H1 (cell line): ENCODE data around the gene LCORL. TPM values are rescaled to one million over a fixed set of nuclear protein-coding genes. Genes with fewer than 3 reads are reported as not detected.

Experiments used
- CTCF ChIA-PET: fragments of 300-600 bp; sonication (Branson Sonifier 250); formaldehyde crosslinking; loops from one replicate; lab custom pipeline; 2021; ENCODE audit not compliant: partially characterized antibody; lab: Charles Lee
- POLR2A ChIA-PET: fragments of 300-600 bp; sonication (Branson Sonifier 250); formaldehyde crosslinking; loops from one replicate; lab custom pipeline; 2021; ENCODE audit warnings: inconsistent platforms; ENCODE audit not compliant: partially characterized antibody; lab: Charles Lee
- DNase-seq, 2 experiments: peaks; one replicate each; pipeline versions ENCODE4 v3.0.0 to v3.0.0-alpha.2; 2010 to 2022; ENCODE audit warnings: low spot score in 2 of 2, low read depth in 1 of 2, mixed read lengths in 1 of 2
- FAIRE-seq: peaks from 2 replicates; lab custom pipeline; 2011; peaks lifted over from hg19 to GRCh38; lab: Jason Lieb, UNC
- H2AFZ ChIP-seq: 2 replicates; pipeline ENCODE4 v1.8.1; 2012; ENCODE audit warnings: low read length, inconsistent platforms
- H2AK5ac ChIP-seq: 2 replicates; pipeline ENCODE4 v1.6.1; 2013; ENCODE audit warnings: low read depth, low read length
- H2BK120ac ChIP-seq: replicated peaks from 2 replicates; pipeline ENCODE3; 2013; ENCODE audit warnings: low read depth, low read length, inconsistent platforms
- H2BK12ac ChIP-seq: 2 replicates; pipeline ENCODE4 v1.6.1; 2013; ENCODE audit warnings: low read depth, low read length
- H2BK15ac ChIP-seq: 2 replicates; pipeline ENCODE4 v1.6.1; 2013; ENCODE audit warnings: low read length
- H2BK20ac ChIP-seq: 2 replicates; pipeline ENCODE4 v1.6.1; 2013; ENCODE audit warnings: low read length
- H2BK5ac ChIP-seq: 2 replicates; pipeline ENCODE4 v1.6.1; 2013; ENCODE audit warnings: low read depth, low read length
- H3K14ac ChIP-seq: 2 replicates; pipeline ENCODE4 v1.6.1; 2013; ENCODE audit warnings: inconsistent platforms; ENCODE audit not compliant: insufficient read length
- H3K18ac ChIP-seq: 2 replicates; pipeline ENCODE4 v1.6.1; 2013; ENCODE audit warnings: low read length; ENCODE audit errors: extremely low read depth
- H3K23ac ChIP-seq: 2 replicates; pipeline ENCODE4 v1.6.1; 2013; ENCODE audit warnings: inconsistent platforms; ENCODE audit not compliant: insufficient read length
- H3K23me2 ChIP-seq: 2 replicates; pipeline ENCODE4 v1.6.1; 2013; ENCODE audit warnings: low read depth, low read length
- H3K27ac ChIP-seq: 2 replicates; pipeline ENCODE4 v1.6.1; 2011; ENCODE audit warnings: low read depth, low read length, inconsistent platforms
- H3K27me3 ChIP-seq, 4 experiments: replicated peaks in 1 of 4; 1 replicate in 1 of 4; 2 replicates in 3 of 4; pipeline versions ENCODE4 v1.6.1 to v1.8.1; 2011 to 2013; ENCODE audit warnings: low read length in 3 of 4, mild to moderate bottlenecking in 3 of 4, inconsistent platforms in 2 of 4, mixed read lengths in 2 of 4, moderate library complexity in 1 of 4; ENCODE audit not compliant: control insufficient read depth in 3 of 4, insufficient read depth in 3 of 4; ENCODE audit errors: extremely low read depth in 1 of 4
- H3K36me3 ChIP-seq, 4 experiments: 2 replicates each; pipeline versions ENCODE4 v1.6.1 to v1.8.1; 2011 to 2013; ENCODE audit warnings: mild to moderate bottlenecking in 4 of 4, low read length in 3 of 4, moderate library complexity in 2 of 4, control low read depth in 1 of 4, inconsistent platforms in 1 of 4; ENCODE audit not compliant: insufficient read depth in 4 of 4, control insufficient read depth in 2 of 4
- H3K4ac ChIP-seq: replicated peaks from 2 replicates; pipeline ENCODE3; 2013; ENCODE audit warnings: low read length, low read depth, mixed read lengths, inconsistent platforms; ENCODE audit not compliant: insufficient read length
- H3K4me1 ChIP-seq, 4 experiments: replicated peaks in 1 of 4; 1 replicate in 1 of 4; 2 replicates in 3 of 4; pipeline versions ENCODE4 v1.6.1 to v1.8.1; 2011 to 2013; ENCODE audit warnings: low read length in 3 of 4, inconsistent platforms in 2 of 4, mixed read lengths in 1 of 4; ENCODE audit not compliant: insufficient read depth in 4 of 4, control insufficient read depth in 3 of 4
- H3K4me2 ChIP-seq, 2 experiments: 2 replicates each; pipeline versions ENCODE4 v1.6.1 to v1.8.1; 2011 to 2013; ENCODE audit warnings: low read depth in 2 of 2, low read length in 2 of 2, control low read depth in 1 of 2, inconsistent platforms in 1 of 2, mild to moderate bottlenecking in 1 of 2; ENCODE audit not compliant: insufficient read depth in 1 of 2
- H3K4me3 ChIP-seq, 4 experiments: fragments of 200-600, 300-600 bp in 1 of 4; sonication (generic), shearing (Covaris generic), sonication (Bioruptor Twin) in 1 of 4; 2 replicates each; pipeline versions ENCODE4 v1.5.1 to v1.8.1; 2011 to 2016; ENCODE audit warnings: low read length in 4 of 4, low read depth in 3 of 4, control low read depth in 2 of 4, inconsistent platforms in 2 of 4, mild to moderate bottlenecking in 2 of 4, mixed read lengths in 1 of 4, moderate library complexity in 1 of 4; ENCODE audit not compliant: insufficient read depth in 2 of 4; ENCODE audit errors: extremely low read depth in 1 of 4
- H3K56ac ChIP-seq: replicated peaks from 2 replicates; pipeline ENCODE3; 2013; ENCODE audit warnings: low read depth, mild to moderate bottlenecking, mixed read lengths, low read length, inconsistent platforms; ENCODE audit not compliant: insufficient read length
- H3K79me1 ChIP-seq: 2 replicates; pipeline ENCODE4 v1.6.1; 2013; ENCODE audit warnings: low read depth, low read length, control low read depth
- H3K79me2 ChIP-seq, 2 experiments: 2 replicates each; pipeline versions ENCODE4 v1.6.1 to v1.8.1; 2012 to 2013; ENCODE audit warnings: low read length in 2 of 2, mild to moderate bottlenecking in 2 of 2, inconsistent platforms in 1 of 2; ENCODE audit not compliant: insufficient read depth in 2 of 2, control insufficient read depth in 1 of 2
- H3K9ac ChIP-seq, 4 experiments: replicated peaks in 1 of 4; 1 replicate in 1 of 4; 2 replicates in 3 of 4; pipeline versions ENCODE4 v1.6.1 to v1.8.1; 2011 to 2013; ENCODE audit warnings: low read depth in 3 of 4, low read length in 3 of 4, control low read depth in 2 of 4, mild to moderate bottlenecking in 2 of 4, moderate library complexity in 2 of 4, inconsistent platforms in 1 of 4; ENCODE audit errors: extremely low read depth in 1 of 4
- H3K9me3 ChIP-seq, 2 experiments: 2 replicates each; pipeline versions ENCODE4 v1.6.1 to v1.8.1; 2012 to 2013; ENCODE audit warnings: mild to moderate bottlenecking in 2 of 2, moderate library complexity in 2 of 2, control low read depth in 1 of 2, inconsistent platforms in 1 of 2, low read depth in 1 of 2, low read length in 1 of 2, mixed read lengths in 1 of 2; ENCODE audit not compliant: insufficient read depth in 2 of 2
- H4K20me1 ChIP-seq, 2 experiments: replicated peaks in 1 of 2; 2 replicates each; pipeline versions ENCODE3 to v1.8.1; 2011 to 2013; ENCODE audit warnings: inconsistent platforms in 2 of 2, low read length in 2 of 2, mild to moderate bottlenecking in 1 of 2; ENCODE audit not compliant: insufficient read depth in 2 of 2, control insufficient read depth in 1 of 2
- H4K5ac ChIP-seq: 2 replicates; pipeline ENCODE4 v1.6.1; 2013; ENCODE audit warnings: low read length, low read depth, mixed read lengths, inconsistent platforms; ENCODE audit not compliant: insufficient read length
- H4K8ac ChIP-seq: 2 replicates; pipeline ENCODE4 v1.8.0; 2013; ENCODE audit warnings: mild to moderate bottlenecking, moderate library complexity, low read length, inconsistent platforms; ENCODE audit not compliant: insufficient read depth; ENCODE audit errors: extremely low read depth
- H4K91ac ChIP-seq: replicated peaks from 2 replicates; pipeline ENCODE3; 2013; ENCODE audit warnings: low read length, mixed read lengths, inconsistent platforms; ENCODE audit not compliant: insufficient read length
- CTCF ChIP-seq, 3 experiments: IDR thresholded peaks; 1 replicate in 2 of 3; 2 replicates in 1 of 3; pipeline versions ENCODE4 v1.5.1 to v1.6.1; 2011; ENCODE audit warnings: low read length in 3 of 3, mild to moderate bottlenecking in 3 of 3, inconsistent platforms in 2 of 3, low read depth in 1 of 3, moderate library complexity in 1 of 3; ENCODE audit not compliant: insufficient read depth in 1 of 3; ENCODE audit errors: control extremely low read depth in 1 of 3
- TBP ChIP-seq: IDR thresholded peaks from 2 replicates; pipeline ENCODE4 v1.6.1; 2011; ENCODE audit warnings: low read depth, low read length, improper control_type of control experiment
- WGBS, 2 experiments: shearing (Covaris generic) in 1 of 2; methylation state at CpG; one replicate each; pipeline versions ENCODE4 v1.1.6 to v1.1.7; 2013 to 2015; ENCODE audit warnings: low lambda C conversion rate in 2 of 2, mixed read lengths in 2 of 2, inconsistent platforms in 1 of 2, low coverage in 1 of 2, missing lambda C conversion rate in 1 of 2; ENCODE audit not compliant: insufficient replicate concordance in 2 of 2, insufficient coverage in 1 of 2, insufficient read length in 1 of 2; ENCODE audit errors: extremely low coverage in 1 of 2, missing lambda C conversion rate in 1 of 2; 5-methylcytosine and 5-hydroxymethylcytosine counted together
- polyA plus RNA-seq, 7 experiments: library from polyadenylated mRNA; depleted of rRNA in 3 of 7; stranded (reverse) in 5 of 7; unstranded in 2 of 7; fragments of >200 nt in 5 of 7; fragments of 200-250 nt in 2 of 7; gene quantifications; 1 replicate in 5 of 7; 2 replicates in 1 of 7; 4 replicates in 1 of 7; pipeline versions ENCODE4 v1.2.1 to v1.2.3, GENCODE V29; 2011 to 2013; ENCODE audit warnings: missing spikeins in 2 of 7, mixed read lengths in 2 of 7
- total RNA-seq: library from RNA; stranded (reverse); fragmentation: NEBNext Ultra II Directional; extraction: Animal tissue kit (Norgen Biotek cat#: 25700); gene quantifications from 2 replicates; pipeline ENCODE4 v1.2.1, GENCODE V29; 2021

Gene LCORL
- total and polyA plus RNA-seq, 2 of the 8 experiments (the other 6 are each of a cell fraction or from before 2014, with no cell fraction given) = 2.2 to 19.2 TPM

GRCh38 chr4:18042754-18043153 is 21.2 kb upstream of the LCORL start:
- no peak overlapping the region for H2AFZ ChIP-seq
- WGBS, 2 experiments = 64% methylated on average over 2 of the region's 2 CpGs; no CpG with 5 or more reads in 1 of the 2 experiments
- H3K79me2 ChIP-seq = no peaks in the 10 kb centered on the region
- FAIRE-seq (peak; percentile 63), DNase-seq (no peak)
- H3K18ac ChIP-seq = no peak overlapping the region
- H3K4me1 ChIP-seq = no peaks in the 10 kb centered on the region
- no peak for TF ChIP-seq TBP
- peak in 1 of 3 experiments; percentile 38; a peak in 2 of 4 replicates for TF ChIP-seq CTCF (IDR thresholded peaks at IDR 0.05; ENCODE audit: control extremely low read depth in 1 of 3, insufficient read depth in 1 of 3, low read depth in 1 of 3, low read length in 3 of 3)
- H3K14ac ChIP-seq = no peak overlapping the region
- H3K4ac ChIP-seq = no peak overlapping the region
- no peak overlapping the region for H3K23ac ChIP-seq
- H3K4me3 ChIP-seq = no peak overlapping the region
- no peaks in the 10 kb centered on the region for H3K79me1 ChIP-seq
- ChIA-PET CTCF (interaction anchor here (0.6 to 1.3 kb wide), 5 partner anchors 10 to 318 kb away, joined by 3 to 4 read pairs (median 3); no protein-coding TSS in a partner anchor), POLR2A (no interaction called here)
- no peak overlapping the region for H2BK120ac ChIP-seq
- no peak overlapping the region for H3K9ac ChIP-seq
- no peak overlapping the region for H3K56ac ChIP-seq
- H2BK20ac ChIP-seq = no peak overlapping the region
- H3K36me3 ChIP-seq = no peaks in the 10 kb centered on the region
- no peaks in the 10 kb centered on the region for H3K27me3 ChIP-seq
- peaks cover 3% of the 10 kb centered on the region in 2 experiments; a peak in 2 of 4 replicates for H3K9me3 ChIP-seq
- H2BK5ac ChIP-seq = no peak overlapping the region
- H3K27ac ChIP-seq = no peak overlapping the region
- no peak overlapping the region for H2BK12ac ChIP-seq
- H4K8ac ChIP-seq = no peak overlapping the region
- no peak overlapping the region for H3K4me2 ChIP-seq
- H4K20me1 ChIP-seq = no peaks in the 10 kb centered on the region
- H3K23me2 ChIP-seq = no peaks in the 10 kb centered on the region
- H4K91ac ChIP-seq = no peak overlapping the region
- no peak overlapping the region for H2AK5ac ChIP-seq
- no peak overlapping the region for H4K5ac ChIP-seq
- H2BK15ac ChIP-seq = no peak overlapping the region
